K562 (cell line): ENCODE results near the gene AP3B1. TPM values are rescaled to one million over a fixed set of nuclear protein-coding genes. Genes with fewer than 3 reads are reported as not detected.

Experiments
- ATAC-seq: fragments of 200-7000 bp; cut with Tn5 transposase; 3 replicates; pipeline ENCODE4 v1.9.1; 2020; ENCODE audit warnings: moderate library complexity
- BruUV-seq: library from RNA; stranded (reverse); fragments of 400-500 nt; replicated peaks from 2 replicates; lab custom pipeline; 2021; lab: Mats Ljungman, UMichigan
- CTCF ChIA-PET: fragments of 300-600 bp; formaldehyde crosslinking; extraction: SDS; loops from one replicate; lab custom pipeline; 2021; ENCODE audit warnings: low intra/inter-chr PET ratio; lab: Yijun Ruan, JAX
- POLR2A ChIA-PET: fragments of 300-600, 350-650 bp; sonication (Branson Sonifier 250); formaldehyde crosslinking; extraction: SDS; loops from one replicate; lab custom pipeline; 2021; ENCODE audit warnings: antibody characterized with exemption, inconsistent platforms; lab: Yijun Ruan, JAX
- DNase-seq, 4 experiments: peaks; one replicate each; pipeline versions ENCODE4 v3.0.0 to v3.0.0-alpha.2; 2011 to 2018; ENCODE audit warnings: low spot score in 3 of 4, mixed read lengths in 3 of 4; ENCODE audit errors: extremely low read depth in 1 of 4
- FAIRE-seq: peaks from 2 replicates; lab custom pipeline; 2011; peaks lifted over from hg19 to GRCh38; lab: Jason Lieb, UNC
- H2AFZ ChIP-seq: 2 replicates; pipeline ENCODE4 v1.6.0; 2011; ENCODE audit warnings: low read depth, low read length, control low read depth, inconsistent platforms
- H3K27ac ChIP-seq: fragments of 200-600 bp; 3 replicates; pipeline ENCODE4 v1.8.0; 2011; ENCODE audit warnings: low read depth, mild to moderate bottlenecking, control low read depth, inconsistent platforms, low read length, moderate library complexity, mixed read lengths; ENCODE audit errors: extremely low read depth
- H3K27me3 ChIP-seq, 2 experiments: fragments of 300-600 bp in 1 of 2; 2 replicates in 1 of 2; 3 replicates in 1 of 2; pipeline versions ENCODE4 v1.6.0 to v1.8.0; 2011; ENCODE audit warnings: inconsistent platforms in 2 of 2, low read length in 2 of 2, mild to moderate bottlenecking in 1 of 2, mixed read lengths in 1 of 2, moderate library complexity in 1 of 2; ENCODE audit not compliant: control insufficient read depth in 2 of 2, insufficient read depth in 2 of 2
- H3K36me3 ChIP-seq: fragments of 300-600 bp; 3 replicates; pipeline ENCODE4 v1.8.0; 2011; ENCODE audit warnings: mild to moderate bottlenecking, low read length, inconsistent platforms; ENCODE audit not compliant: control insufficient read depth, insufficient read depth
- H3K4me1 ChIP-seq, 2 experiments: fragments of 200-600 bp in 1 of 2; replicated peaks in 1 of 2; 2 replicates in 1 of 2; 3 replicates in 1 of 2; pipeline versions ENCODE4 v1.5.1 to v1.8.0; 2011; ENCODE audit warnings: inconsistent platforms in 2 of 2, low read length in 2 of 2, mild to moderate bottlenecking in 1 of 2, mixed read lengths in 1 of 2, moderate library complexity in 1 of 2; ENCODE audit not compliant: control insufficient read depth in 2 of 2, insufficient read depth in 2 of 2
- H3K4me2 ChIP-seq: 2 replicates; pipeline ENCODE4 v1.6.1; 2011; ENCODE audit warnings: low read length, control low read depth, inconsistent platforms, mixed read lengths; ENCODE audit not compliant: insufficient read depth
- H3K4me3 ChIP-seq: fragments of 200-600 bp; sonication (generic), shearing (Covaris generic); 2 replicates; pipeline ENCODE4 v1.5.1; 2016; ENCODE audit warnings: control low read depth, inconsistent platforms
- H3K79me2 ChIP-seq: fragments of 200-600 bp; 3 replicates; pipeline ENCODE4 v1.8.0; 2011; ENCODE audit warnings: low read length, inconsistent platforms; ENCODE audit not compliant: control insufficient read depth, insufficient read depth
- H3K9ac ChIP-seq, 2 experiments: 2 replicates each; pipeline versions ENCODE4 v1.6.0 to v1.6.1; 2011; ENCODE audit warnings: low read depth in 2 of 2, low read length in 2 of 2, control low read depth in 1 of 2, inconsistent platforms in 1 of 2, mild to moderate bottlenecking in 1 of 2, mixed read lengths in 1 of 2; ENCODE audit not compliant: insufficient read depth in 1 of 2
- H3K9me1 ChIP-seq: one replicate; pipeline ENCODE4 v1.6.0; 2011; ENCODE audit warnings: inconsistent platforms, mild to moderate bottlenecking, low read length, moderate library complexity; ENCODE audit not compliant: control insufficient read depth, insufficient read depth
- H3K9me3 ChIP-seq: replicated peaks from 2 replicates; pipeline ENCODE4 v1.5.1; 2011; ENCODE audit warnings: low read depth, low read length, inconsistent platforms; ENCODE audit not compliant: control insufficient read depth, insufficient read depth
- H4K20me1 ChIP-seq: replicated peaks from 2 replicates; pipeline ENCODE4 v1.6.1; 2011; ENCODE audit warnings: low read length, inconsistent platforms, mixed read lengths; ENCODE audit not compliant: control insufficient read depth, insufficient read depth
- E2F3 ChIP-seq: fragments of 250-450 bp; sonication (Bioruptor Pico); IDR thresholded peaks from 2 replicates; pipeline ENCODE4 v1.4.0; 2020; ENCODE audit warnings: mild to moderate bottlenecking
- HDAC2 ChIP-seq: fragments of 450-650 bp; IDR thresholded peaks from 2 replicates; pipeline ENCODE4 v1.6.1; 2016; ENCODE audit warnings: mild to moderate bottlenecking
- PYGO2 ChIP-seq: fragments of 450-650 bp; IDR thresholded peaks from 2 replicates; pipeline ENCODE4 v1.6.1; 2016; ENCODE audit warnings: mild to moderate bottlenecking, missing genetic modification characterization, moderate library complexity, missing compliant biosample characterization
- WGBS: fragments of 100-300 bp; shearing (Covaris generic); methylation state at CpG from one replicate; pipeline ENCODE4 v1.1.6; 2016; ENCODE audit warnings: low coverage, mixed read lengths; ENCODE audit not compliant: insufficient coverage; ENCODE audit errors: missing lambda C conversion rate; 5-methylcytosine and 5-hydroxymethylcytosine counted together
- in situ Hi-C: fragments of 300-500 bp; cut with MboI; formaldehyde crosslinking; loops from 4 replicates; pipeline ENCODE4 v1.15.0; 2018; ENCODE audit warnings: inconsistent platforms, mixed read lengths
- intact Hi-C: fragments of 100-400 bp; cut with micrococcal nuclease; formaldehyde crosslinking; loops from 2 replicates; pipeline ENCODE4 v1.14.2; 2022
- polyA plus RNA-seq, 8 experiments: library from polyadenylated mRNA; depleted of rRNA in 4 of 8; stranded (reverse) in 5 of 8; unstranded in 3 of 8; fragments of >200 nt; fragmentation: Nextera tagmentation in 2 of 8; fragmentation: Illumina TruSeq in 1 of 8; extraction: Ambion mirVana in 2 of 8; extraction: Trizol in 1 of 8; gene quantifications; 2 replicates each; pipeline versions ENCODE4 v1.2.1 to v1.2.3, GENCODE V29; 2011 to 2014; ENCODE audit warnings: inconsistent platforms in 1 of 8, missing spikeins in 1 of 8
- total RNA-seq, 7 experiments: library from RNA; depleted of rRNA in 6 of 7; stranded (reverse); fragments of >200 nt in 6 of 7; fragmentation: Illumina TruSeq in 2 of 7; extraction: Trizol in 2 of 7; gene quantifications; 2 replicates each; pipeline versions ENCODE4 v1.2.1 to v1.2.3, GENCODE V29; 2011 to 2021; ENCODE audit warnings: low replicate concordance in 1 of 7
- TF ChIP-seq, protein P1 (sequence below): fragments of 450-650 bp; IDR thresholded peaks from 2 replicates; pipeline ENCODE4 v1.6.1; 2016; ENCODE audit warnings: borderline replicate concordance
- TF ChIP-seq, protein P2 (sequence below), 2 experiments: fragments of 450-650 bp; formaldehyde crosslinking in 1 of 2; IDR thresholded peaks; 2 replicates each; pipeline versions ENCODE4 v1.4.0 to v1.6.1; 2014 to 2020; ENCODE audit warnings: mild to moderate bottlenecking in 2 of 2, borderline replicate concordance in 1 of 2, low read depth in 1 of 2
- TF ChIP-seq, protein P3 (sequence below): fragments of 450-650 bp; formaldehyde crosslinking; IDR thresholded peaks from 2 replicates; pipeline ENCODE4 v1.4.0; 2020; ENCODE audit warnings: mild to moderate bottlenecking, moderate library complexity

The AP3B1 gene
- total and polyA plus RNA-seq, 9 of the 15 experiments (the other 6 are each of a cell fraction or from before 2014, with no cell fraction given) = 21.1 to 61.8 (median 42.2) TPM

DNA sequence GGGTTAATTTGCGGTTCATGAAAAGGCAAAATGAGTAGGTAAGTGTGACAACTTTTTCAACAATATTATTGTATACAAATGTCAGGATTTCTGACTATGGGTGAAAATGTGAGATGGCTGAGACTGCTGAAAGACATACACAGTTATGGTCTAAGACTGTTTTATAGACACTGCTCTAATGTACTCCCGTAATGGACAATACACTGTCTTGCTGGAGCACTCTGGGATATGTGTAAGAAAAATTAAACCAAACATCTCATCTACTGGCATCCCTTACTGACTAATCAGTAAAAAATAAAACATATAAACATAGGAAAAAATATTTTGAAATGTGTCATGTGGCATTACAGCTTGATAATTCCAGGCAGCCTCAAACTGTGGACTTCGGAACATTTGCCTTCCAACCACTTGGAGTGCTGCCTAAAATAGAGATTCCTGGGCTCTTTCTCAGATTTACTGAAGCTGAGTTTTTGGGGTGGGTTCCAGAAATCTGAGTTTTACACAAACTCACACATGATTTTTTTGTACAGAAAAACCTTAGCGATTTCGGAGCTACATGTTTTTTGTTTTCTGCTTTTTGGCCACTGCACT, 284.5 kb downstream of the AP3B1 start (continued):
- TF ChIP-seq, protein P1, sequence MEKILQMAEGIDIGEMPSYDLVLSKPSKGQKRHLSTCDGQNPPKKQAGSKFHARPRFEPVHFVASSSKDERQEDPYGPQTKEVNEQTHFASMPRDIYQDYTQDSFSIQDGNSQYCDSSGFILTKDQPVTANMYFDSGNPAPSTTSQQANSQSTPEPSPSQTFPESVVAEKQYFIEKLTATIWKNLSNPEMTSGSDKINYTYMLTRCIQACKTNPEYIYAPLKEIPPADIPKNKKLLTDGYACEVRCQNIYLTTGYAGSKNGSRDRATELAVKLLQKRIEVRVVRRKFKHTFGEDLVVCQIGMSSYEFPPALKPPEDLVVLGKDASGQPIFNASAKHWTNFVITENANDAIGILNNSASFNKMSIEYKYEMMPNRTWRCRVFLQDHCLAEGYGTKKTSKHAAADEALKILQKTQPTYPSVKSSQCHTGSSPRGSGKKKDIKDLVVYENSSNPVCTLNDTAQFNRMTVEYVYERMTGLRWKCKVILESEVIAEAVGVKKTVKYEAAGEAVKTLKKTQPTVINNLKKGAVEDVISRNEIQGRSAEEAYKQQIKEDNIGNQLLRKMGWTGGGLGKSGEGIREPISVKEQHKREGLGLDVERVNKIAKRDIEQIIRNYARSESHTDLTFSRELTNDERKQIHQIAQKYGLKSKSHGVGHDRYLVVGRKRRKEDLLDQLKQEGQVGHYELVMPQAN = no peak
- TF ChIP-seq HDAC2 = no peak
- TF ChIP-seq PYGO2 (tag) = no peak

DNA sequence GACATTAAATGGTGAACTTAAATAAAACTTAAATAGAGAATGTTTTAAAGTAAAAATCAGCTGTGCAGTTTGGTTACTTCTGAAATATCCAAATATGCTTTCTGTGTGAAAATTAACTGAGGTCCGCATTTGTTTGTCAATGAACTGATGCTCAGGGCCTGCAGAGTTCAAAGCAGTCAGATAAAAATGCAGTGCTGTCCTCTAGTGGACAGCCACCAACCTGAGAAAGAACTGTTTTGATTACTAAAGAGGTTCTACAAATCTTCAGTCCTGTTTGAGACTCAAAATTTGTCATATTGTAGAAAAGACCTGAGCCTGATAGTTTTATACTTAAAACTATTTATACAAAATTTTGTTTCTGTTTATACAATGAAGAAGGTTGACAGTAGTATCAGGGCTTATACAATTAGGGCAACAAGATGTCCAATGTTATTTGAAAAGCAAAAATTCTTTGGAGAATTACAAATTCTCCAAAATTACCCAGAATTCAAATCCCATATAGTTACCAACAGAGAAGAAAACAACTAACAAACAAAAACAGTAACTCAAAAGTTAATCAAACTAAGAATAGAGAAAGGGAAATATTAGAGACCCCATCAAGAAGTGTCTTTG, 286.0 kb downstream of the AP3B1 start:
- BruUV-seq = no TSS peak
- in situ Hi-C loops = no loop called here
- H3K9me1 ChIP-seq = no peaks in the 10 kb centered on the region
- no peak overlapping the region for H3K9ac ChIP-seq
- WGBS = 31% methylated on average over 1 of the region's 1 CpG
- CTCF ChIA-PET = interaction anchor here (0.8 to 2.5 kb wide), 5 partner anchors 142 to 489 kb away, joined by 3 to 16 read pairs (median 4); no protein-coding TSS in a partner anchor
- DNase-seq = peak in 3 of 4 experiments; percentile 18 to 48 (median 32)
- H3K79me2 ChIP-seq = no peaks in the 10 kb centered on the region
- ATAC-seq = peak; percentile 76
- H4K20me1 ChIP-seq = no peaks in the 10 kb centered on the region
- H3K36me3 ChIP-seq = no peaks in the 10 kb centered on the region
- POLR2A ChIA-PET = no interaction called here
- H3K9me3 ChIP-seq = no peaks in the 10 kb centered on the region
- no peaks in the 10 kb centered on the region for H3K4me1 ChIP-seq
- no peak for FAIRE-seq
- no peak overlapping the region for H3K4me2 ChIP-seq
- no peak overlapping the region for H3K27ac ChIP-seq
- intact Hi-C loops = loop anchor here (2.0 kb wide), 1 partner anchor 448 kb away; no protein-coding TSS in a partner anchor
- H3K4me3 ChIP-seq = no peak overlapping the region
- H3K27me3 ChIP-seq = no peaks in the 10 kb centered on the region
- H2AFZ ChIP-seq = no peak overlapping the region
- TF ChIP-seq, protein P2, sequence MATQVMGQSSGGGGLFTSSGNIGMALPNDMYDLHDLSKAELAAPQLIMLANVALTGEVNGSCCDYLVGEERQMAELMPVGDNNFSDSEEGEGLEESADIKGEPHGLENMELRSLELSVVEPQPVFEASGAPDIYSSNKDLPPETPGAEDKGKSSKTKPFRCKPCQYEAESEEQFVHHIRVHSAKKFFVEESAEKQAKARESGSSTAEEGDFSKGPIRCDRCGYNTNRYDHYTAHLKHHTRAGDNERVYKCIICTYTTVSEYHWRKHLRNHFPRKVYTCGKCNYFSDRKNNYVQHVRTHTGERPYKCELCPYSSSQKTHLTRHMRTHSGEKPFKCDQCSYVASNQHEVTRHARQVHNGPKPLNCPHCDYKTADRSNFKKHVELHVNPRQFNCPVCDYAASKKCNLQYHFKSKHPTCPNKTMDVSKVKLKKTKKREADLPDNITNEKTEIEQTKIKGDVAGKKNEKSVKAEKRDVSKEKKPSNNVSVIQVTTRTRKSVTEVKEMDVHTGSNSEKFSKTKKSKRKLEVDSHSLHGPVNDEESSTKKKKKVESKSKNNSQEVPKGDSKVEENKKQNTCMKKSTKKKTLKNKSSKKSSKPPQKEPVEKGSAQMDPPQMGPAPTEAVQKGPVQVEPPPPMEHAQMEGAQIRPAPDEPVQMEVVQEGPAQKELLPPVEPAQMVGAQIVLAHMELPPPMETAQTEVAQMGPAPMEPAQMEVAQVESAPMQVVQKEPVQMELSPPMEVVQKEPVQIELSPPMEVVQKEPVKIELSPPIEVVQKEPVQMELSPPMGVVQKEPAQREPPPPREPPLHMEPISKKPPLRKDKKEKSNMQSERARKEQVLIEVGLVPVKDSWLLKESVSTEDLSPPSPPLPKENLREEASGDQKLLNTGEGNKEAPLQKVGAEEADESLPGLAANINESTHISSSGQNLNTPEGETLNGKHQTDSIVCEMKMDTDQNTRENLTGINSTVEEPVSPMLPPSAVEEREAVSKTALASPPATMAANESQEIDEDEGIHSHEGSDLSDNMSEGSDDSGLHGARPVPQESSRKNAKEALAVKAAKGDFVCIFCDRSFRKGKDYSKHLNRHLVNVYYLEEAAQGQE (IDR thresholded peaks at IDR 0.05; ENCODE audit: borderline replicate concordance) = peak; percentile 47; the same call in 1 of the 2 replicates
- TF ChIP-seq, protein P2 (CRISPR knock-in tag; IDR thresholded peaks at IDR 0.05; ENCODE audit: low read depth) = no peak
- TF ChIP-seq E2F3 = no peak
- TF ChIP-seq, protein P3, sequence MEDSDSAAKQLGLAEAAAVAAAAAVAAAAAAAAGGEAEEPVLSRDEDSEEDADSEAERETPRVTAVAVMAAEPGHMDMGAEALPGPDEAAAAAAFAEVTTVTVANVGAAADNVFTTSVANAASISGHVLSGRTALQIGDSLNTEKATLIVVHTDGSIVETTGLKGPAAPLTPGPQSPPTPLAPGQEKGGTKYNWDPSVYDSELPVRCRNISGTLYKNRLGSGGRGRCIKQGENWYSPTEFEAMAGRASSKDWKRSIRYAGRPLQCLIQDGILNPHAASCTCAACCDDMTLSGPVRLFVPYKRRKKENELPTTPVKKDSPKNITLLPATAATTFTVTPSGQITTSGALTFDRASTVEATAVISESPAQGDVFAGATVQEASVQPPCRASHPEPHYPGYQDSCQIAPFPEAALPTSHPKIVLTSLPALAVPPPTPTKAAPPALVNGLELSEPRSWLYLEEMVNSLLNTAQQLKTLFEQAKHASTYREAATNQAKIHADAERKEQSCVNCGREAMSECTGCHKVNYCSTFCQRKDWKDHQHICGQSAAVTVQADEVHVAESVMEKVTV (CRISPR knock-in tag) = peak; percentile 47; the same call in 1 of the 2 replicates
